Choroid plexus epithelial cell (primary cell): Measurements from ENCODE around the gene ATP6V0E1.

Experiments used
- DNase-seq: peaks from one replicate; pipeline ENCODE4 v3.0.0-alpha.2; 2010; ENCODE audit warnings: low read depth
- H3K4me3 ChIP-seq: 2 replicates; pipeline ENCODE4 v1.5.1; 2011; ENCODE audit warnings: low read depth, mild to moderate bottlenecking, control low read depth, low read length, moderate library complexity
- TF ChIP-seq, protein P1 (sequence below): conservative IDR thresholded peaks from 2 replicates; pipeline ENCODE4 v1.5.1; 2011; ENCODE audit warnings: low read depth, mild to moderate bottlenecking, control low read depth, inconsistent platforms, low read length, moderate library complexity

ATP6V0E1 gene

DNA sequence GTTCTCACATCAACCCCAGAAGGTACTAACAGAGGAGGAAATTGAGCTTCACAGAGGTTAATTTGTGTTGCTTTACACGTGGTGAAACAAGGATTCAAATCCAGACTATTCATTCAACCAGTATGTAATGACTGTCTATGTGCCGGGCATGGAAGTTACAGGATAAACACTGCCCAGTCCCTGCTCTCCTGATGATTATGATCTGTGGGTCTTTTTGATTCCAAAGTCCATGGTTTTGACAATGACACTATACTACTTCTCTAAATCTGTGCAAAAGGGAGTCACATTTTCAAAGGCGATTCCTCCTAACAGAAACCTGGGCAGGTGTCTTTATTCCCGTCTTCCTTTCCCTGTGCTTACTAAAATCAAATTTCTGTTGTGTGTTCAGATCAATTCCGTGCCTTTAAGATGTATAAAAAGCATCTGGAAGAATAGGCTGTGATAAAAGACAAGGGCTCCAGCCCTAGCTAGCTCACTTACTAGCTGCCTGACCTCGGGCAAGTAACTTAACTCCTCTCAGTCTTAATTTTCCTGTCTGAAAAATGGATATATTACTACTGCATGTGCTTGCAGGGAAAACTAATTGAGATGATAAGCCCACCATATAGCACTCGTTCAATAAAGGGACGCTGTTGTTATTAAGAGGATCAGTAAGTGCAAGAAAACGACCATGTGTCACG is 71.6 kb downstream of the ATP6V0E1 start:
- TF ChIP-seq, protein P1, sequence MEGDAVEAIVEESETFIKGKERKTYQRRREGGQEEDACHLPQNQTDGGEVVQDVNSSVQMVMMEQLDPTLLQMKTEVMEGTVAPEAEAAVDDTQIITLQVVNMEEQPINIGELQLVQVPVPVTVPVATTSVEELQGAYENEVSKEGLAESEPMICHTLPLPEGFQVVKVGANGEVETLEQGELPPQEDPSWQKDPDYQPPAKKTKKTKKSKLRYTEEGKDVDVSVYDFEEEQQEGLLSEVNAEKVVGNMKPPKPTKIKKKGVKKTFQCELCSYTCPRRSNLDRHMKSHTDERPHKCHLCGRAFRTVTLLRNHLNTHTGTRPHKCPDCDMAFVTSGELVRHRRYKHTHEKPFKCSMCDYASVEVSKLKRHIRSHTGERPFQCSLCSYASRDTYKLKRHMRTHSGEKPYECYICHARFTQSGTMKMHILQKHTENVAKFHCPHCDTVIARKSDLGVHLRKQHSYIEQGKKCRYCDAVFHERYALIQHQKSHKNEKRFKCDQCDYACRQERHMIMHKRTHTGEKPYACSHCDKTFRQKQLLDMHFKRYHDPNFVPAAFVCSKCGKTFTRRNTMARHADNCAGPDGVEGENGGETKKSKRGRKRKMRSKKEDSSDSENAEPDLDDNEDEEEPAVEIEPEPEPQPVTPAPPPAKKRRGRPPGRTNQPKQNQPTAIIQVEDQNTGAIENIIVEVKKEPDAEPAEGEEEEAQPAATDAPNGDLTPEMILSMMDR: no peak
- peak overlapping the region; percentile 64 for H3K4me3 ChIP-seq
- DNase-seq: no peak

- H3K4me3 ChIP-seq: peak overlapping the region; percentile 64
- DNase-seq: no peak
- TF ChIP-seq, protein P1: no peak
These were observed 72.1 kb downstream of the ATP6V0E1 start for GRCh38 chr5:173055722-173055982.

- peak; percentile 98 for DNase-seq
- TF ChIP-seq, protein P1: no peak
- H3K4me3 ChIP-seq: peak within 1 kb of the TSS; percentile 89
These were observed 72.6 kb downstream of the ATP6V0E1 start, which contains the start of gene CREBRF for GRCh38 chr5:173055983-173056782. Gene CREBRF (plus strand): TSS chr5:173056352. CDS start chr5:173080776, 24,424 bp downstream.

DNA sequence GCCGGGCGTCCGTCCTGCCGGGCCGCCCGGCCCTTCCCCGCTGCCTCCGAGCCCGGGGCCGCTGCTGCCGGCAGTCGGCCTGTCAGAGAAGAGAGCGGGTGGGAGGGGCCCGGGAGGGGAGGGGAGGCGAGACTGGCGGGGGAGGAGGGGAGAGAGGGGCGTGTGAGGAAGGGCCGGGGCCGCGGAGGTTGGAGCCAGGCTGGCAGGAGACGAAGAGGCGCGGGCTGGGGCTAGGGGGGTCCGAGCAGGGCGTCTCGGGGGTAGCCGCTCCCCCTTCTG is 73.2 kb downstream of the ATP6V0E1 start:
- TF ChIP-seq, protein P1: no peak
- DNase-seq: no peak
- H3K4me3 ChIP-seq: peak overlapping the region; percentile 89

DNA sequence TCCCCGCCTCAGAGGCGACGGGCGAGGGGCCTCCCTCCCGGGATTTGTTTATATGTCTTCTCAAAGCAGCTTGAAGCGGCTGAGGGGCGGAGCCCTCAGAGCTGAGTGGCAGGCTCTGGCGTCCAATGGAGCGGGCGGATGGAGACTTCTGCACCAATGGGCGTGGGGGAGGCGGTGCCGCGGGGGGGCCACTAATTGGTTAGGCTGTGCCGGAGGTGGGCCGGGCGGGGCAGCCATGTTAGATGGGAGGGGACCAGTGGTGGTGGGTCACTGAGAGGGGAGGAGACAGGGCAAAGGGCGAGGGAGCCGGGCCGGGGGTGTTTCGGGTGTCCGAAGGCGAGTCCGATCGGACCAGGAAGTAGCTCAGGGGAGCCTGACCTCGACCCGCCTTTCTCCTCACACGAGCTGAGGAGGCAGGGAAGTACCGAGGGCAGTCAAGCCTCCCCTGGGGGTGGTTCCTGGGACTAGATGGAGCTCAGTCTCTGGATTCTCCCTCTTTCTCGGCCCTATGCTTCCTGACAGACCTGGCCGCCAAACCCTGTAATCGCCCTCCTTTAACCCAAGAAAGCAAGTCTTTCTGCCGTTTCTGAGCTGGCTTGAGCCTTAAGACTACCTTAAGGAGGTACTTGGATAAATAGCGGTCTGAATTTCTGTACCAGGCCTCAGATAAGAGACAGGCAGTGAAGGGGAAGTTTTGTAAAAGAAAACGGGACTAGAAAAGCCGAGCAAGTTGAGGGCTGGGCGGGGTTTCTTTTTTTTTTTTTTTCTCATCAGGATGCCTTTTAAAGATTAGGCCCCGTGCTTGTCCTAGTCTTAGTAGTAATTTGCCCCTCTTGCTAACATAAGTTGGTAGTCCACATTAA is 73.7 kb downstream of the ATP6V0E1 start:
- TF ChIP-seq, protein P1: peak; percentile 35
- peak overlapping the region; percentile 89 for H3K4me3 ChIP-seq
- DNase-seq: peak; percentile 99

GRCh38 chr5:173062141-173062540 is 78.6 kb downstream of the ATP6V0E1 start:
- DNase-seq: no peak
- H3K4me3 ChIP-seq: no peak overlapping the region
- TF ChIP-seq, protein P1: no peak
